HG02588 (cell line): Measurements from ENCODE around the gene C1orf174.
A peak's percentile ranks its signal among the peaks of the same experiment; 100 is the strongest.

Source experiments
- ATAC-seq: cut with Tn5 transposase; IDR thresholded peaks from one replicate; pipeline ENCODE4 v1.9.1; 2021; ENCODE audit warnings: mild to moderate bottlenecking, moderate library complexity; ENCODE audit not compliant: unreplicated experiment

The C1orf174 gene

DNA sequence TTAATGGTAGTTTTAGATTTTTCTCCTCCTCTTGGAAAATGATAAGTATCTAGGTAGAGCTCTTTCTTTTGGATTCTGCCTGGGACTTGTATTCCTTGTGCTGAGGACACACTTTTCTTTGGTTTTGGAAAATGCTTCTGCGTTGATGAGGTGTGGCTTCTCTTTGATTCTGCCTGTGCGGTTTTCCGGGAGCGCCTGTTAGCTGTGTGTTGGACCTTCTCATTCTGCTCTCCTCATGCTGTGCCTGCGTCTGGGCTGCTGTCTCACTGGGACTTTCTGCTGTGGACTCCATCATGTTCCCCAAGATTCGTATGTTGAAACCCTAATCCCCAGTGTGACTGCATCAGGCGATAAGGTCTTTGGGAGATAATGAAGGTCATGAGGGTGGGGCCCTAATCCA, 21.0 kb downstream of the C1orf174 start:
- no peak for ATAC-seq

GRCh38 chr1:3876716-3877115, 23.4 kb downstream of the C1orf174 start:
- no peak for ATAC-seq

- ATAC-seq: no peak
These were observed 25.3 kb downstream of the C1orf174 start for GRCh38 chr1:3874736-3875135.

DNA sequence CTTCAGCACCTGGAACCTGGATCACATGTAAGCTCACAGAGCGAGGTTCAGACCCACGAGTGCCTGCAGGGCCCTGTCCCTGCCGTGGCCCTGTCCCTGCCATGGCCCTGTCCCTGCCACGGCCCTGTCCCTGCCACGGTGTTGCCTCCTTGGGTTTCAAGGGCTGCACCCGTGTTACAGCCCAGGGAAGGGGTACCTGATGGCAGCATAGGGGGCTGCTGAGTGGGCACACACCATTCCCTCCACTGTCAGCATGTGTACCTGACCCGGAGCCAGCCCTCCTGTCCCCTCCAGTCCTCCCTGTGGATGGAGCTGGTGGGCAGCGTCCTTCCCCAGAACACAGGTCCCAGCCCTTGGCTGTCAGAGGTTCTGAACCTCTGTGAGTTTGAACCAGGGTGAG, 27.5 kb downstream of the C1orf174 start:
- no peak for ATAC-seq

- no peak for ATAC-seq
These were observed 28.6 kb downstream of the C1orf174 start for GRCh38 chr1:3871451-3871805.

GRCh38 chr1:3869751-3870301, 30.2 kb downstream of the C1orf174 start:
- ATAC-seq: no peak

- ATAC-seq: no peak
These were observed 31.5 kb downstream of the C1orf174 start for GRCh38 chr1:3868464-3869006.

GRCh38 chr1:3865606-3866160, 34.4 kb downstream of the C1orf174 start:
- no peak for ATAC-seq

- ATAC-seq: no peak
These were observed 35.2 kb downstream of the C1orf174 start for GRCh38 chr1:3864884-3865283.

DNA sequence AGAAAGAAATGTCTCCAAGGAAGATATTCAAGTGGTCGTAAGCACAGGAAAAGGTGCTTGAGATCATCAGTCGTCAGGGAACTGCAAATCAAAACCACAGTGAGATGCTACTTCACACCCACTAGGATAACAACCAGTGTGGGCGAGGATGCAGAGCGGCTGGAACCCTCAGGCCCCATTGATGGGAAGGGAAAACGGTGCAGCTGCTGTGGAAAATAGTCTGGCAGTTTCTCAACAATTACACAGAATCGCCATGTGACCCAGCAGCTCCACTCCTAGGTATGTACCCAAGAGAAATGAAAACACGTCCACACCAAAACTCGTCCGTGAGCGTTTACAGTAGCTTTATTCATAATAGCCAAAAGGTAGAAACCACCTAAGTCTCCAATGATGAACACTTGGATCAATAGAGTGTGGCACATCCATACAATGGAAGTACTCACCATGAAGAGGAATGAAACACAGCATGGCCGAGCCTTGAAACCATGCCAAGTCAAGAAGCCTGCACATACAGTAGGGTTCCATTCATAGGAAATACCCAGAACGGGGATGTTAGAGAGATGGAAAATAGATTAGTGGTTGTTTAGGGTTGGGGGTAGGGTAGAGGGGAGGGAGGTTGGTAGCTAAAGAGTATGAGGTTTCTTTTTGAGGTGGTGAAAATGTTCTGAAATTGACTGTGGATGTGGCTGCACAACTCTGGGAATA, 36.7 kb downstream of the C1orf174 start:
- no peak for ATAC-seq

- no peak for ATAC-seq
These were observed 41.7 kb downstream of the C1orf174 start for GRCh38 chr1:3858231-3858981.

GRCh38 chr1:3857791-3858129, 42.3 kb downstream of the C1orf174 start:
- ATAC-seq: no peak

DNA sequence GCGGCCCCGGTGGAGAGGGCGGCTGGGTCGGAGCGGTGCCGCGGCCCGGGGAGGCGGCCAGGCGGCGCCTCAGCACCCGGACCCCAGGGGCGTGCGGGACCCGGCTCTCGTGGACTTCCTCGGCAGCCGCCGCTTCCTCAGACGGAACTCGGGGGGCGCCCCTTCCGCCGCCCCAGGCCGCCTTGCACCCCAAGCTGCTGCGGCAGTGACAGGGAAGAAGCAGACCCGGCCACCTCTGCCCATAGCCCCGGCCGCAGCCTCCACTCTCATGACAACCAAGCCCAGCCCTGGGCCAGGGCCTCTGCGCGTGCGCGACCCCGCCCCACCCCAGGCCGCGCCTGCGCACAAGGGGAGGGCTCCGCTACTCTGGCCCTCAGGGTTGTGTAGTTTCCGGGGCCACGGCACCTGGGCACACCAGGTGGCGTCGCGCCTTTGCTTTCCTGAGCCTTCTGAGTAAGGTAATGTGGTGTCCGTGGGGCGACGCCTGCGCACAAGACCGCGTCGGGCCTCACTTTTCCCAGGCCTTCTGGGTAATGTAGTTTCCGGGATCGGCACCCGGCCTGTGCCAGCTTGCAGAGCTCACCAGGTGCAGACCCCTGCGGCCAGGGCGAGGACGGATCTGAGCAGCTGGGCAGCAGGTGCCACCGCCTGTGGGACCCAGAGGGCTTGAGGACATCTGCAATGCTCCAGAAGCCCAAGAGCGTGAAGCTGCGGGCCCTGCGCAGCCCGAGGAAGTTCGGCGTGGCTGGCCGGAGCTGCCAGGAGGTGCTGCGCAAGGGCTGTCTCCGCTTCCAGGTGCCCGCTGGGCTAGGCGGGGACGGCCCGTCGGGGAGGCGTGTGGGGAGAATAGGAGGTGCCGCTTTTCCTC, 42.9 kb downstream of the C1orf174 start, which contains the start of the genes CEP104 and DFFB:
TSS of gene CEP104 (minus strand) at position 289 of the 868 bp plus-strand sequence. CDS start 4,804 bp downstream, outside the sequence.
TSS of gene DFFB (plus strand) at position 554 of the 868 bp plus-strand sequence. CDS start at position 682, 128 bp downstream.
- peak; percentile 87 for ATAC-seq

DNA sequence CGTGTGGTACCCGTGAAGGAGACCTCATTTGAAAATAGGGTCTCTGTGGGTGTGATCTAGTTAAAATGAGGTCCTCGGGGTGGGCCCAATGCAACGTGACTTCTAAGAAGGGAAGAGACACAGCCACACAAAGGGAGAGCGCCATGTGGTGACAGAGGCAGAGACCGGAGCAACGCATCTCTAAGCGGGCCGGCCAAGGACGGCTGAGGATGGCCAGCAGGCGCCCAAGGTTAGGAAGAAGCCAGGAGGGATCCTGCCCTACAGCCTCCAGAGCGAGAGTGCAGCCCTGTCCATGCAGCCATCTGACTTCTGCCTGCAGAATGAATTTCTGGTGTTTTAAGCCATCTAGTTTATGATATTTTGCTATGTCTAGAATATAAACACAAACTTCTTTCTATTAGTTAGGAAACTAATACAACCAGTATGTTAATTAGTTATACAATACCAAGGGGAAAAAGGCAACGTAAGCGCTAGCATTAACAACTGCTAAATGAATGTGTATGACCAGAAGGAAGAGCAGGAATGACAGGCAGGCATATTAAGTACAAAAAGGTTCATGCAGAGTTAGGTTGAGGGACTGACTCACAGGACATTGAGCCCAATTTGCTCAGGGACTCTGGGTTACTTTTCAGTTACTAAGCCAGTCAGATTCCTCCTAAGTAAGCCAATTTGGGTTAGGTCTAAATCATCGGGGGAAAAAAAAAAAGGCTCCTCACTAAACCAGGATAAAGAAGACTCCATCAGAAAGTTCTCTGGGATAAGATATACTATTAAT, 47.2 kb downstream of the C1orf174 start:
- no peak for ATAC-seq

DNA sequence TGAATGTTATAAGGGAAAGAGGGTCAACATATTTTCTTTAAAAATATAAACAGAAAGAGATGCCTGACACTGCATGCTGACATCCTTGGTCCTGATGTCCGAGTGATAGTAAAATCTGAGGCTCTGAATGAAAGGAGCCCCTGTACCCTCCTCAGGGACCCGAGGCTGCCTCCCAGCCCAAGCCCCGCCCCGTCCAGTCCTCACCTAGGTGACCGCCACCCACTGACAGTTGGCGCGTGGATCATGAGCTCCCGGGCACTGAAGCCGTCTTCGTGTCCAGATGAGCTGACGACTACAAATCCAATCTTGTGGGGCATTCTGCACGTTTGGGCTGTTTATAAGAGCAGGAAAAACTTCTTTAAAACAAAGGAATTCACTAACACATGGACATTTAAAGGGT, 48.0 kb downstream of the C1orf174 start:
- ATAC-seq: no peak

- ATAC-seq: no peak
These were observed 48.8 kb downstream of the C1orf174 start for GRCh38 chr1:3851292-3851691.

- no peak for ATAC-seq
These were observed 49.2 kb downstream of the C1orf174 start for GRCh38 chr1:3850857-3851256.

DNA sequence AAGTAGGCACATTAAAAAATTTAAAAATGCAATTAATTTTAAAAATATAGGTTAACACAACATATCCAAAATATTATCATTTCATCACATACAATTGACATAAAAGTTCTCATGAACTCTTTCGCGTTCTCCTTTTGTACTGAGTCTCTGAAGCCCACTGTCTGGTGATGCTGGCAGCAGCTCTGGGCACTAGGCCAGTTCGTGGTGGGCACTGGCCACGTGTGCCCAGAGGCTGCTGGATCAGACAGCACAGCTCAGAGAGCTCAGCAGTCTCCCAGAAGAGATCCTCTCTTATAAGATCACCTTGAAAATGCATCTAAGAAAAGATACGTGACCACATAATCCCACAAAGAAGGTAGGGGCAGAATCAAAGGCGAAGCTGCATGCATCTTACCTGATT, 53.0 kb downstream of the C1orf174 start:
- ATAC-seq: no peak

DNA sequence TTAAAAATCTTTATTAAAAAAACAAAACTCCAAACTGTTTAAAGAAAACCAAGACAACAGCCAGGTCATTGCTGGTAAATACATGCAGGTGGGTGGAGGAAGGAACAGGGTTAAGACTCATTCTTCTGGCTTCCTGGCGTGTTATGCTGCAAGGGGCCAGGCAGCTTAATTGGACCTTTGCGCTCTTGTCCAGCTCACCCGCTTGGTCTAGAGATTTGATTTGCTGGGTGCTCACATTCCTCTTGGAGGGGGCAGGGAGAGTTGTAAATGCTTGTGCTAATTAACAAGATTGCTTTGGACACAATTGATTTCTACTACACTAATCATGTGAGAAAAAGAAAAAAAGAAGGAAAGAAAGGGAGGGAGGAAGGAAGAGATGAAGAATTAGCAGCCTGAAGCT, 53.5 kb downstream of the C1orf174 start:
- ATAC-seq: no peak

DNA sequence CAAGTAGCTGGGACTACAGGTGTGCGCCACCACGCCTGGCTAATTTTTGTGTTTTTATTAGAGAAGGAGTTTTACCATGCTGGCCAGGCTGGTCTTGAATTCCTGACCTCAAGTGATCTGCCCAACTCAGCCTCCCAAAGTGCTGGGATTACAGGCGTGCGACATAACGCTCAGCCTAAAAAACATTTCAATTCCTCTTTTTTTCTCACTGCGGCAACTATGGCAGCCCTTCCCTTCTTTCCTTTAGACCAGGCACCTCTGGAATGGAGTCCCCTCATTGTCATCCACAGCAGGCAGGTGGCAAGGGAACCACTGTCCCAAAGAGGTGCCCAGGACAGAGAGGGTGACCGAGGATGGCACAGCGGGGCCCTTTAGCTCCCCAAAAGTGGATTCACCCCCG, 57.2 kb downstream of the C1orf174 start:
- no peak for ATAC-seq
